Glutamatergic neuron (in vitro differentiated cells): ENCODE data around the gene PTPN22. TPM values are rescaled to one million over a fixed set of nuclear protein-coding genes. Genes with fewer than 3 reads are reported as not detected.

Experiments used
- DNase-seq: peaks from one replicate; pipeline ENCODE4 v3.0.0; 2022
- H3K27ac Mint-ChIP-seq: one replicate; pipeline ENCODE4 v1.8.0; 2020; ENCODE audit warnings: mild to moderate bottlenecking, mixed read lengths, inconsistent platforms; ENCODE audit not compliant: unreplicated experiment
- H3K27me3 Mint-ChIP-seq: one replicate; pipeline ENCODE4 v1.8.0; 2020; ENCODE audit warnings: mild to moderate bottlenecking, moderate library complexity, mixed read lengths, inconsistent platforms; ENCODE audit not compliant: unreplicated experiment
- H3K36me3 Mint-ChIP-seq: one replicate; pipeline ENCODE4 v1.8.0; 2020; ENCODE audit warnings: mild to moderate bottlenecking, mixed read lengths, inconsistent platforms; ENCODE audit not compliant: unreplicated experiment
- H3K4me1 Mint-ChIP-seq: one replicate; pipeline ENCODE4 v1.8.0; 2020; ENCODE audit warnings: mild to moderate bottlenecking, low read depth, mixed read lengths, inconsistent platforms; ENCODE audit not compliant: unreplicated experiment
- H3K4me3 Mint-ChIP-seq: one replicate; pipeline ENCODE4 v1.8.0; 2020; ENCODE audit warnings: mild to moderate bottlenecking, mixed read lengths, inconsistent platforms; ENCODE audit not compliant: unreplicated experiment
- H3K9me3 Mint-ChIP-seq: one replicate; pipeline ENCODE4 v1.8.0; 2020; ENCODE audit warnings: mild to moderate bottlenecking, moderate library complexity, mixed read lengths, inconsistent platforms; ENCODE audit not compliant: unreplicated experiment
- CTCF ChIP-seq: fragments of 200-600 bp; sonication (generic); IDR thresholded peaks from one replicate; pipeline ENCODE4 v1.5.0; 2021; ENCODE audit not compliant: partially characterized antibody, unreplicated experiment
- total RNA-seq: library from RNA; stranded (reverse); fragmentation: NEBNext Ultra II Directional; extraction: Animal tissue kit (Norgen Biotek cat#: 25700); gene quantifications from one replicate; pipeline ENCODE4 v1.2.1, GENCODE V29; 2021; ENCODE audit not compliant: unreplicated experiment

PTPN22 gene
- total RNA-seq, 1 donor from 2014 or later = not detected

- no peaks in the 10 kb centered on the region for H3K27me3 Mint-ChIP-seq
- H3K36me3 Mint-ChIP-seq = no peaks in the 10 kb centered on the region
- H3K9me3 Mint-ChIP-seq = peaks cover 2% of the 10 kb centered on the region
- TF ChIP-seq CTCF = no peak
- no peak for DNase-seq
- no peak overlapping the region for H3K27ac Mint-ChIP-seq
- H3K4me3 Mint-ChIP-seq = no peak overlapping the region
- H3K4me1 Mint-ChIP-seq = peaks cover 5% of the 10 kb centered on the region
Observed at GRCh38 chr1:113800487-113800886, 71.0 kb downstream of the PTPN22 start.

GRCh38 chr1:113797472-113797871 is 74.0 kb downstream of the PTPN22 start:
- no peaks in the 10 kb centered on the region for H3K36me3 Mint-ChIP-seq
- H3K4me1 Mint-ChIP-seq = peaks cover 9% of the 10 kb centered on the region
- H3K27ac Mint-ChIP-seq = no peak overlapping the region
- H3K27me3 Mint-ChIP-seq = no peaks in the 10 kb centered on the region
- H3K4me3 Mint-ChIP-seq = no peak overlapping the region
- no peaks in the 10 kb centered on the region for H3K9me3 Mint-ChIP-seq
- no peak for DNase-seq
- TF ChIP-seq CTCF = no peak

GRCh38 chr1:113793878-113794834 is 77.4 kb downstream of the PTPN22 start:
- Mint-ChIP-seq H3K4me1 (peaks cover 8% of the 10 kb centered on the region), H3K27ac (peak overlapping the region; percentile 24), H3K4me3 (no peak overlapping the region), H3K9me3 (no peaks in the 10 kb centered on the region), H3K36me3 (no peaks in the 10 kb centered on the region), H3K27me3 (no peaks in the 10 kb centered on the region)
- DNase-seq = no peak
- TF ChIP-seq CTCF = no peak

GRCh38 chr1:113792986-113793385 is 78.5 kb downstream of the PTPN22 start:
- no peak for DNase-seq
- H3K27me3 Mint-ChIP-seq = no peaks in the 10 kb centered on the region
- no peaks in the 10 kb centered on the region for H3K36me3 Mint-ChIP-seq
- H3K4me1 Mint-ChIP-seq = peaks cover 4% of the 10 kb centered on the region
- no peak for TF ChIP-seq CTCF
- no peaks in the 10 kb centered on the region for H3K9me3 Mint-ChIP-seq
- no peak overlapping the region for H3K27ac Mint-ChIP-seq
- H3K4me3 Mint-ChIP-seq = no peak overlapping the region

GRCh38 chr1:113792471-113792870 is 79.0 kb downstream of the PTPN22 start:
- Mint-ChIP-seq H3K27me3 (no peaks in the 10 kb centered on the region), H3K9me3 (no peaks in the 10 kb centered on the region), H3K27ac (no peak overlapping the region), H3K4me1 (peaks cover 4% of the 10 kb centered on the region), H3K4me3 (no peak overlapping the region), H3K36me3 (no peaks in the 10 kb centered on the region)
- no peak for TF ChIP-seq CTCF
- no peak for DNase-seq
